Common myeloid progenitor, CD34-positive (primary cell): ENCODE measurements around the gene ZNF79. TPM values are rescaled to one million over a fixed set of nuclear protein-coding genes. Genes with fewer than 3 reads are reported as not detected.
A peak's percentile ranks its signal among the peaks of the same experiment; 100 is the strongest.

Source experiments
- CTCF ChIA-PET: fragments of 350-600 bp; sonication (Branson Sonifier 250); formaldehyde crosslinking; loops from one replicate; lab custom pipeline; 2021; ENCODE audit warnings: antibody characterized with exemption; lab: Charles Lee
- POLR2A ChIA-PET: fragments of 350-600 bp; sonication (Branson Sonifier 250); formaldehyde crosslinking; loops from one replicate; lab custom pipeline; 2021; ENCODE audit warnings: antibody characterized with exemption; lab: Charles Lee
- DNase-seq, 3 donors: peaks; one replicate each; pipeline versions ENCODE4 v3.0.0 to v3.0.0-alpha.2; 2013
- H3K27ac ChIP-seq, 2 experiments: 1 replicate in 1 of 2; 2 replicates in 1 of 2; pipeline ENCODE4 v1.7.0; 2013; ENCODE audit warnings: inconsistent platforms in 2 of 2, low read length in 2 of 2, mild to moderate bottlenecking in 2 of 2, low read depth in 1 of 2, moderate library complexity in 1 of 2; ENCODE audit not compliant: severe bottlenecking in 2 of 2, insufficient read depth in 1 of 2, poor library complexity in 1 of 2
- H3K27me3 ChIP-seq, 5 experiments: replicated peaks in 2 of 5; 1 replicate in 3 of 5; 2 replicates in 2 of 5; pipeline versions ENCODE4 v1.6.1 to v1.7.0; 2013; ENCODE audit warnings: low read length in 4 of 5, mild to moderate bottlenecking in 2 of 5, moderate library complexity in 2 of 5, inconsistent platforms in 1 of 5; ENCODE audit not compliant: insufficient read depth in 5 of 5, control insufficient read depth in 4 of 5
- H3K36me3 ChIP-seq, 4 experiments: 1 replicate in 2 of 4; 2 replicates in 2 of 4; pipeline versions ENCODE4 v1.6.1 to v1.7.0; 2013; ENCODE audit warnings: low read length in 3 of 4, control low read depth in 1 of 4, mild to moderate bottlenecking in 1 of 4; ENCODE audit not compliant: control insufficient read depth in 4 of 4, insufficient read depth in 4 of 4
- H3K4me1 ChIP-seq, 4 experiments: 1 replicate in 3 of 4; 2 replicates in 1 of 4; pipeline versions ENCODE4 v1.6.1 to v1.7.1; 2013; ENCODE audit warnings: low read length in 3 of 4, mild to moderate bottlenecking in 3 of 4, control low read depth in 1 of 4, inconsistent platforms in 1 of 4, moderate library complexity in 1 of 4; ENCODE audit not compliant: control insufficient read depth in 4 of 4, insufficient read depth in 4 of 4; ENCODE audit errors: control extremely low read depth in 1 of 4
- H3K4me3 ChIP-seq, 7 experiments: 1 replicate in 4 of 7; 2 replicates in 3 of 7; pipeline versions ENCODE4 v1.5.1 to v1.7.0; 2013; ENCODE audit warnings: mild to moderate bottlenecking in 7 of 7, low read length in 6 of 7, moderate library complexity in 6 of 7, inconsistent platforms in 2 of 7, low read depth in 2 of 7, control low read depth in 1 of 7; ENCODE audit not compliant: insufficient read depth in 4 of 7, control insufficient read depth in 1 of 7; ENCODE audit errors: extremely low read depth in 1 of 7
- H3K9me3 ChIP-seq, 5 experiments: 1 replicate in 4 of 5; 2 replicates in 1 of 5; pipeline versions ENCODE4 v1.6.1 to v1.7.1; 2013; ENCODE audit warnings: low read length in 4 of 5, mild to moderate bottlenecking in 2 of 5, inconsistent platforms in 1 of 5, low read depth in 1 of 5, moderate library complexity in 1 of 5; ENCODE audit not compliant: control insufficient read depth in 4 of 5, insufficient read depth in 2 of 5; ENCODE audit errors: control extremely low read depth in 1 of 5
- WGBS: methylation state at CpG from one replicate; pipeline ENCODE4 v1.1.5; 2013; ENCODE audit not compliant: insufficient coverage; 5-methylcytosine and 5-hydroxymethylcytosine counted together
- polyA plus RNA-seq: library from polyadenylated mRNA; unstranded; fragments of 120-200 nt; gene quantifications from one replicate; pipeline ENCODE4 v1.2.1, GENCODE V29; 2013

ZNF79 gene
- 3.9 TPM for polyA plus RNA-seq

DNA sequence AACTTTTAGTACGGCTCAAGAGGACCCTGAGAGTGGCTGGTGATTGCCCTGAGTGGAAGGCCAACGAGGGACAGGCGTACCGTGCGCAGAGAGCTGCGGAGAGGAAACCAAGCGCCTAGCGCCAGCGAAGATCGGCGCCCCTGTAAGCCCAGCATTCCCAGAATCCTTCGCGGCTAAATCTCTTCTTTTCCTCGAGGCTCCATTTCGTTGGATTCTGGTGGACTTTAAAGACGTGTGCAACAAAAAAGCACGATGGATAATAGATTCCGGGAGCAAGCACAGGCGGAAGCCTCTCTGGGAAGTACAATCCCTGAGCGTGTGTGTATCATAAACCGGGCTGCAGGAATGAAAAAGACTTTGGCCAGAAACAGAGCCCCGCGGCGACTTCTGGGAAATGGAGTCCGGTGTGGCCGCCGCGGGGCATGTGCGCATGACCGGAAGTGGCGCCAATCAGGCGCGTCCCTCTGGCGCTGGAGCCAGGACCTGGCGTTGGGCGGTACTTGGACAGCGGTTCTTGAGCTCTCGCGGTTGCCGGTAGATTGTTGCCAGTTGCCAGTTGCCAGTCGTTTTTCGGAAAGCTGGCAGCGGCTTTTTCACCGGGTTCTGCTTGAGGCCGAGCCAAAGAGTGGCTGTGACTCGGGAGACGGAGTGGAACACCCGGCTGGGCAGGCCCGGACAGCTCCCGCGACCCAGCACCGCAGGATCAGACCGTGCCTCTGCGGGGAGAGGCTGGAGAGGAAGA, at the start of gene ZNF79:
ZNF79 (plus strand) TSS at position 449 of the 742 bp plus-strand sequence. CDS start 406 bp downstream, outside the sequence.
- 0% methylated on average over 54 of the region's 54 CpGs for WGBS
- Histone ChIP-seq H3K27ac (peak within 1 kb of the TSS; percentile 80 to 89), H3K9me3 (no peaks in the 10 kb centered on the region), H3K4me3 (peak within 1 kb of the TSS; percentile 71 to 99 (median 92)), H3K4me1 (peaks cover 5 to 32% (median 22%) of the 10 kb centered on the region in 4 experiments), H3K27me3 (no peaks in the 10 kb centered on the region), H3K36me3 (peaks cover 0 to 9% (median 5%) of the 10 kb centered on the region in 4 experiments)
- peak; percentile 90 to 97 (median 97) for DNase-seq
- POLR2A ChIA-PET: interaction anchor here (1.4 kb wide), 2 partner anchors 24 to 27 kb away, joined by 4 to 14 read pairs; partner anchors contain the start of genes LRSAM1 and RPL12
- CTCF ChIA-PET: interaction anchor here (0.8 to 1.6 kb wide), 3 partner anchors 30 to 209 kb away, joined by 3 to 4 read pairs (median 3); no protein-coding TSS in a partner anchor

DNA sequence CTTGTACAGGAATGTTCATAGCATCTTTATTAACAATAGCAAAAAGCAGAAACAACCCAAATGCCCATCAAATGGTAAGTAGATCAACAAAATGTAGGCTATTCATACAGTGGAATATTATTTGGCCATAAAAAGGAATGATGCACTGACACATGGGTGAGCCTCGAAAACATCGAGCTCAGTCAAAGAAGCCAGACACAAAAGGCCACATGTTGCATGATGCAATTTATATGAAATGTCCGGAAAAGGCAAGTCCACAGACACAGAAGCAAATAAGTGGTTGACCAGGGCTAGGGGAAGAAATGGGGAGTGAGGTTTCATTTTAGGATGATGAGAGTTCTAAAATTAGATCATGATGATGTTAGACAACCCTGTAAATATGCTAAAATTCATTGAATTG, 43.7 kb upstream of the ZNF79 start:
- POLR2A ChIA-PET: no interaction called here
- H3K27me3 ChIP-seq: peaks cover 4 to 26% (median 6%) of the 10 kb centered on the region in 5 experiments
- no peak overlapping the region for H3K27ac ChIP-seq
- no peaks in the 10 kb centered on the region for H3K36me3 ChIP-seq
- no peak for DNase-seq
- no peak overlapping the region for H3K4me3 ChIP-seq
- H3K9me3 ChIP-seq: peaks cover 0 to 9% (median 0%) of the 10 kb centered on the region in 5 experiments
- H3K4me1 ChIP-seq: no peaks in the 10 kb centered on the region
- CTCF ChIA-PET: no interaction called here
- WGBS: 97% methylated on average over 3 of the region's 3 CpGs

GRCh38 chr9:127382541-127382940, 41.6 kb upstream of the ZNF79 start:
- Histone ChIP-seq H3K27me3 (peaks cover 4 to 42% (median 8%) of the 10 kb centered on the region in 5 experiments), H3K9me3 (peaks cover 0 to 9% (median 0%) of the 10 kb centered on the region in 5 experiments), H3K27ac (no peak overlapping the region), H3K4me3 (no peak overlapping the region), H3K4me1 (no peaks in the 10 kb centered on the region), H3K36me3 (no peaks in the 10 kb centered on the region)
- WGBS: 100% methylated on average over 2 of the region's 2 CpGs
- no peak for DNase-seq
- ChIA-PET POLR2A (interaction anchor here (0.7 kb wide), 1 partner anchor 169 kb away, joined by 3 read pairs; no protein-coding TSS in a partner anchor), CTCF (interaction anchor here (1.0 to 1.1 kb wide), 2 partner anchors 13 to 22 kb away, joined by 4 read pairs; no protein-coding TSS in a partner anchor)

DNA sequence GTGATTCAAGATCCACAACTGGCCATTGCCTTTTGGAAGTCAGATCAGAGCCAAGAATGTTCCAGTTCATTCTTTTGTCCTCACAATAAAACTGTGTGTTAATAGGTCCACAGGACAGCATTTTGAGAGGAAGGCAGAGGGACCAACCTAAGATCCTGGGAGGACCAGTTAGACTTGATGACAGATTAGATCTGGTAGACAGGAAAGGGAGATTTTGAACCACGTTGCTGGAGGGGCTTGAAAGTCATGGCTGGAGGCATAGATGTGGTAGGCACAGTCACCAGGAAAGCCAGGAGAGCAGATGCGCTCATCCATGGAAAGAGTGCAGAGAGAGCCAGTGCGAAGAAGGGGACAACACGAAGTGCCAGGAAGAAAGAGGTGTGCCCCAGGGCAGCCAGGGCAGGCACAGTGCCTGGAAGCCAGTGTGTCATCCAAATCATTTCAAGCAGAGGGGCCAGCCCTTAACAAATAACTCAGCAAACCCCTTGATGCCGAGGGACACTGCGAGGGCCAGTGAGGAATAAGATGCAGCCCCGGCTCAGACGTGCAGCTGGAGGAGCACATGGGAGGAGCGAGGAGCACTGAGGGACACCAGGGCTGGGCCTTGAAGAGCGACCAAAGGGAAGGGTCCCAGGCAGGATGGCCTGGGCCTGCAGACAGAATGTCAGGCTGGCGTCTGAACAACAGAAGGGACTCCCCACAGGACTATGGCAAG, 40.0 kb upstream of the ZNF79 start:
- POLR2A ChIA-PET: no interaction called here
- WGBS: 94% methylated on average over 11 of the region's 11 CpGs
- H3K27me3 ChIP-seq: peaks cover 4 to 42% (median 8%) of the 10 kb centered on the region in 5 experiments

DNA sequence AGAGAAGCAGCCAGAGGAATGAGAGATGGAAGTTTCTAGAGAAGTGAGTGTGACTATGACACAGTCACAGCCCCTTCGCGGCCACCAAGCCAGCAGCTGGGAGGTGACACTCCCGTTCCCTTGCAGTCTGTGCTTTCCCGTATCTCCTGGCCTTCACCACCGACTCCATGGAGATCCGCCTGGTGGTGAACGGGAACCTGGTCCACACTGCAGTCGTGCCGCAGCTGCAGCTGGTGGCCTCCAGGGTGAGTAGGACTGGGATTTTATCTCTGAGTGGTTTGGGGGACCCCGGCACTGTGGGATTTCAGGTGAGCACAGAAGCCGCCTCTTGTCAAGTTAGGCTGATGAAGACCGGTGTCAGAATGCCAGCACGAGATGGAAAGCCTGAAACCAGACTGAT, 39.3 kb upstream of the ZNF79 start:
- CTCF ChIA-PET: no interaction called here
- peaks cover under 1 to 20% (median 13%) of the 10 kb centered on the region in 4 experiments for H3K4me1 ChIP-seq
- POLR2A ChIA-PET: no interaction called here

More for the DNA sequence above, 40.0 kb upstream of the ZNF79 start:
- Histone ChIP-seq H3K9me3 (peaks cover 0 to 6% (median 0%) of the 10 kb centered on the region in 5 experiments), H3K4me3 (no peak overlapping the region), H3K27ac (no peak overlapping the region), H3K4me1 (peaks cover 0 to 15% (median 13%) of the 10 kb centered on the region in 4 experiments), H3K36me3 (no peaks in the 10 kb centered on the region)
- CTCF ChIA-PET: no interaction called here
- DNase-seq: no peak

GRCh38 chr9:127386249-127386648, 37.9 kb upstream of the ZNF79 start:
- no peak overlapping the region for H3K27ac ChIP-seq
- WGBS: 62% methylated on average over 3 of the region's 4 CpGs
- no peaks in the 10 kb centered on the region for H3K9me3 ChIP-seq
- H3K4me3 ChIP-seq: no peak overlapping the region
- DNase-seq: no peak
- H3K4me1 ChIP-seq: peaks cover 5 to 29% (median 17%) of the 10 kb centered on the region in 4 experiments
- POLR2A ChIA-PET: no interaction called here
- no peaks in the 10 kb centered on the region for H3K36me3 ChIP-seq
- CTCF ChIA-PET: no interaction called here
- peaks cover 3 to 42% (median 8%) of the 10 kb centered on the region in 5 experiments for H3K27me3 ChIP-seq

More for the DNA sequence above, 39.3 kb upstream of the ZNF79 start:
- Histone ChIP-seq H3K4me3 (no peak overlapping the region), H3K27me3 (peaks cover 4 to 42% (median 8%) of the 10 kb centered on the region in 5 experiments), H3K9me3 (peaks cover 0 to 3% (median 0%) of the 10 kb centered on the region in 5 experiments), H3K27ac (no peak overlapping the region), H3K36me3 (no peaks in the 10 kb centered on the region)
- no peak for DNase-seq
- 97% methylated on average over 13 of the region's 13 CpGs for WGBS
